Loucy (cell line): ENCODE data around the gene AMER2.

Source experiments
- H2AFZ ChIP-seq: fragments of 200-600 bp; sonication (generic); 2 replicates; pipeline ENCODE4 v1.6.0; 2016; ENCODE audit warnings: antibody characterized with exemption, mild to moderate bottlenecking, low read length, moderate library complexity
- H3F3A ChIP-seq: fragments of 200-600 bp; 2 replicates; pipeline ENCODE4 v1.6.0; 2016; ENCODE audit warnings: antibody characterized with exemption, low read depth, mild to moderate bottlenecking
- H3K27me3 ChIP-seq: fragments of 200-600 bp; sonication (generic); 2 replicates; pipeline ENCODE4 v1.6.1; 2014; ENCODE audit warnings: low read length, mild to moderate bottlenecking; ENCODE audit not compliant: insufficient read depth, poor library complexity, severe bottlenecking
- H3K36me3 ChIP-seq: fragments of 200-600 bp; sonication (generic); 2 replicates; pipeline ENCODE4 v1.6.1; 2016; ENCODE audit warnings: low read length; ENCODE audit not compliant: insufficient read depth
- H3K4me1 ChIP-seq: fragments of 200-600 bp; sonication (generic); 2 replicates; pipeline ENCODE4 v1.5.1; 2014; ENCODE audit warnings: low read length, mild to moderate bottlenecking; ENCODE audit not compliant: insufficient read depth, poor library complexity, severe bottlenecking
- H3K4me2 ChIP-seq: fragments of 200-600 bp; sonication (generic); 2 replicates; pipeline ENCODE4 v1.6.0; 2014; ENCODE audit warnings: antibody characterized with exemption, low read length, low read depth, mild to moderate bottlenecking; ENCODE audit not compliant: poor library complexity, severe bottlenecking
- H3K4me3 ChIP-seq: fragments of 200-600 bp; sonication (generic); 2 replicates; pipeline ENCODE4 v1.5.1; 2014; ENCODE audit warnings: low read length, mild to moderate bottlenecking, mixed read lengths; ENCODE audit not compliant: poor library complexity, severe bottlenecking
- H3K79me2 ChIP-seq: fragments of 200-600 bp; sonication (generic); 2 replicates; pipeline ENCODE4 v1.6.1; 2014; ENCODE audit warnings: low read length; ENCODE audit not compliant: insufficient read depth
- H3K9ac ChIP-seq: fragments of 200-600 bp; sonication (generic); 2 replicates; pipeline ENCODE4 v1.6.0; 2014; ENCODE audit warnings: mild to moderate bottlenecking, low read depth, low read length, moderate library complexity; ENCODE audit not compliant: poor library complexity, severe bottlenecking
- H3K9me2 ChIP-seq: fragments of 200-600 bp; sonication (generic); replicated peaks from 2 replicates; pipeline ENCODE4 v1.6.1; 2016; ENCODE audit warnings: low read depth, low read length, mixed read lengths
- H3K9me3 ChIP-seq: fragments of 200-600 bp; sonication (generic); 2 replicates; pipeline ENCODE4 v1.6.1; 2014; ENCODE audit warnings: mild to moderate bottlenecking, antibody characterized with exemption, low read length, low read depth; ENCODE audit not compliant: insufficient read depth
- H4K20me1 ChIP-seq: fragments of 200-600 bp; sonication (generic); 2 replicates; pipeline ENCODE4 v1.6.0; 2014; ENCODE audit warnings: antibody characterized with exemption, low read length, mild to moderate bottlenecking; ENCODE audit not compliant: insufficient read depth, poor library complexity, severe bottlenecking
- CTCF ChIP-seq: fragments of 200-600 bp; sonication (generic); conservative IDR thresholded peaks from 2 replicates; pipeline ENCODE4 v1.5.1; 2014; ENCODE audit warnings: mild to moderate bottlenecking, antibody characterized with exemption, low read length
- EZH2phosphoT487 ChIP-seq: fragments of 200-600 bp; IDR thresholded peaks from 2 replicates; pipeline ENCODE4 v1.6.1; 2018; ENCODE audit warnings: antibody characterized with exemption, mild to moderate bottlenecking, moderate library complexity, borderline replicate concordance

AMER2 gene

GRCh38 chr13:25190256-25190655 is 18.2 kb upstream of the AMER2 start:
- Histone ChIP-seq H3F3A (no peaks in the 10 kb centered on the region), H2AFZ (no peak overlapping the region), H3K9me3 (no peaks in the 10 kb centered on the region), H3K9ac (no peak overlapping the region), H3K4me1 (no peaks in the 10 kb centered on the region), H3K36me3 (no peaks in the 10 kb centered on the region), H3K4me2 (no peak overlapping the region), H3K9me2 (no peaks in the 10 kb centered on the region), H3K79me2 (no peaks in the 10 kb centered on the region), H4K20me1 (no peaks in the 10 kb centered on the region), H3K4me3 (no peak overlapping the region), H3K27me3 (no peaks in the 10 kb centered on the region)
- TF ChIP-seq CTCF (no peak), EZH2phosphoT487 (no peak)

- Histone ChIP-seq H3K9me3 (no peaks in the 10 kb centered on the region), H3F3A (no peaks in the 10 kb centered on the region), H3K9ac (no peak overlapping the region), H2AFZ (no peak overlapping the region), H4K20me1 (no peaks in the 10 kb centered on the region), H3K27me3 (no peaks in the 10 kb centered on the region), H3K4me3 (no peak overlapping the region), H3K9me2 (no peaks in the 10 kb centered on the region), H3K4me2 (no peak overlapping the region), H3K79me2 (no peaks in the 10 kb centered on the region), H3K4me1 (no peaks in the 10 kb centered on the region), H3K36me3 (no peaks in the 10 kb centered on the region)
- TF ChIP-seq CTCF: no peak
- no peak for TF ChIP-seq EZH2phosphoT487
These were observed 15.5 kb upstream of the AMER2 start for GRCh38 chr13:25187596-25187995.

GRCh38 chr13:25186187-25186586 is 14.1 kb upstream of the AMER2 start:
- Histone ChIP-seq H3K79me2 (no peaks in the 10 kb centered on the region), H3K27me3 (no peaks in the 10 kb centered on the region), H2AFZ (no peak overlapping the region)

More at GRCh38 chr13:25186187-25186586, 14.1 kb upstream of the AMER2 start:
- Histone ChIP-seq H3K4me1 (no peaks in the 10 kb centered on the region), H3K9me3 (no peaks in the 10 kb centered on the region), H3K36me3 (no peaks in the 10 kb centered on the region), H3K4me3 (no peak overlapping the region), H3K9me2 (no peaks in the 10 kb centered on the region), H4K20me1 (no peaks in the 10 kb centered on the region), H3K9ac (no peak overlapping the region), H3F3A (no peaks in the 10 kb centered on the region), H3K4me2 (no peak overlapping the region)
- TF ChIP-seq EZH2phosphoT487: no peak
- TF ChIP-seq CTCF: no peak
